ENCODE data around the gene TNIK. TPM values are rescaled to one million over a fixed set of nuclear protein-coding genes. Genes with fewer than 3 reads are reported as not detected.

TNIK gene
- polyA plus RNA-seq, 3 donors from 2014 or later, result 4.7 to 28.9 (median 13.7) TPM

DNA sequence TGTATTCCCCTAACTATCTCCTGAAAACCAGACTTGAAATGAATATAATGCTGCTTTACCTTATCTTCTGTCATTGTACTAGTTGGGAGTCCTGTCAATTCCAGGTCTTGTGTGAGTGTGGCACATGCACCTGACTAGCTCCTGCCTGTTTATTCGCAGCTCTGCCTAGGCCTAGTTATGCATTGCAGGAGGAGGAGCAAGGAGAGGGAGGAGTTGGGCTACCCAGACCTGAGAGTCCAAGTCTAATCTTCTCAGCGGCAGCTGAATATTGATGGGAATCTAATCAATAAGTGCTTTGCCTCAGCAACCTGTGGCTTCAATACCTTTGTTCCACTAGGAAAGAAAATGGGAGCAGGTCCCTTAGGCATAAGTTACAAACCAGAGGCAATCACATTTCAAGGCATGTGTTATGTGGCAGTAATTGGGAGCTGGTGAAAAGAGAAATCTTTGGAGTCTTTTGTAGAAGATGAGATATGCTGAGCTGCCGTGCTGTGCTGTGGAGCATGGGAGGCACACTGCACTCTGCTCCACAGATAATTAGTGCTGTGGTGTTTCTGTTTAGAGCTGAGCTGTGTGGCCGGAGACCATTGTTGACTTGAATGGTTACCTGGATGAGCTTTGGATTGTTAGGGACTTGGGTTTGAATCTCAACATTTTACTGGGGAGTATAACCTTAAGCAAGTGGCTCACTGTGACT lies 433.5 kb downstream of the TNIK start, which contains the start of gene SLC2A2:
Gene SLC2A2 (minus strand): TSS at position 124 of the 697 bp plus-strand sequence. CDS start 50 bp downstream, at position 74.
- no peaks in the 10 kb centered on the region for H3K36me3 Mint-ChIP-seq
- peaks cover 0 to 4% of the 10 kb centered on the region in 2 donors for H3K4me1 Mint-ChIP-seq
- peak within 1 kb of the TSS in 3 of 5 donors; percentile 41 to 57 (median 51) for H3K4me3 Mint-ChIP-seq
- H3K27me3 Mint-ChIP-seq (ENCODE audit: low read depth in 3 of 3), result peaks cover 1 to 10% (median 5%) of the 10 kb centered on the region in 3 donors
- no peaks in the 10 kb centered on the region for H3K9me3 Mint-ChIP-seq
- DNase-seq, result no peak
- H3K27ac Mint-ChIP-seq, result no peak within 1 kb of the TSS

DNA sequence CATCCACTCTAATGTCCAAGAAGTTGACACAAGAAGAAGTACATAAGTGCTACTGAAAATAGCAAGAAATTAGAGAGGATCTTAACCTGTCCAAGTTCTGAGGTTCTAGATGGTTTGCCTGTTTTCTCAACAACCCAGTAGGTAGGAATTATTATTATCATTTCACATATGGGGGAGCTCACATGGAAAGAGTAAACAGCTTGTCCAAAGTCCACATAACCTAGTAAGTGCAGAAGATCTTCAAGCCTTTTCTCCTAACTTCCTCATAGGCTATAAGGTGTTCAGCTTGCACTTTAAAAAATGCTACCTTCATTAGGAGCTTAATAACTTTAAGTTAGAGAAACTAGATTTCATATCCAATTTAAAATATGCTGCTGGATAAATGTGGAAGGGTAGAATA lies 436.6 kb downstream of the TNIK start:
- Mint-ChIP-seq H3K27me3 (ENCODE audit: low read depth in 3 of 3) (peaks cover 1 to 10% (median 5%) of the 10 kb centered on the region in 3 donors), H3K36me3 (no peaks in the 10 kb centered on the region), H3K4me1 (peaks cover 0 to 4% of the 10 kb centered on the region in 2 donors), H3K27ac (no peak overlapping the region), H3K9me3 (no peaks in the 10 kb centered on the region), H3K4me3 (no peak overlapping the region)
- no peak for DNase-seq

DNA sequence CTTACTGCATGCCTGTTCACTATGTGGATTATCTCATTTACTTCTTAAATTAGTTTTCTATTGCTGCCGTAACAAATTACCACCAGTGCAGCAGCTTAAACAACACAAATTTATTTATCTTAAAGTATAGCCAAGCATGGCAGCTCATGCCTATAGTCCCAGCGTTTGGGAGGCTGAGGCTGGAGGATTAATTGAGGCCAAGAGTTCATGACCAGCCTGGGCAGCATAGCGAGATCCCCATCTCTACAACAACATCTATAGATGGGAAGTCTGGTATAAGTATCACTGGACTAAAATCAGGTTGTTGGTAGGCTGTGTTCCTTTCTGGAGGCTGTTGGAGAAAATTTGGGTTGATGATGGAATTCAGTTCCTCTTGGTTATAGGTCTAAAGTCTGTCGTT lies 438.8 kb downstream of the TNIK start:
- no peak for DNase-seq
- Mint-ChIP-seq H3K9me3 (no peaks in the 10 kb centered on the region), H3K27ac (no peak overlapping the region), H3K27me3 (ENCODE audit: low read depth in 3 of 3) (peaks cover 0 to 2% (median 1%) of the 10 kb centered on the region in 3 donors), H3K4me3 (no peak overlapping the region), H3K4me1 (no peaks in the 10 kb centered on the region), H3K36me3 (no peaks in the 10 kb centered on the region)

DNA sequence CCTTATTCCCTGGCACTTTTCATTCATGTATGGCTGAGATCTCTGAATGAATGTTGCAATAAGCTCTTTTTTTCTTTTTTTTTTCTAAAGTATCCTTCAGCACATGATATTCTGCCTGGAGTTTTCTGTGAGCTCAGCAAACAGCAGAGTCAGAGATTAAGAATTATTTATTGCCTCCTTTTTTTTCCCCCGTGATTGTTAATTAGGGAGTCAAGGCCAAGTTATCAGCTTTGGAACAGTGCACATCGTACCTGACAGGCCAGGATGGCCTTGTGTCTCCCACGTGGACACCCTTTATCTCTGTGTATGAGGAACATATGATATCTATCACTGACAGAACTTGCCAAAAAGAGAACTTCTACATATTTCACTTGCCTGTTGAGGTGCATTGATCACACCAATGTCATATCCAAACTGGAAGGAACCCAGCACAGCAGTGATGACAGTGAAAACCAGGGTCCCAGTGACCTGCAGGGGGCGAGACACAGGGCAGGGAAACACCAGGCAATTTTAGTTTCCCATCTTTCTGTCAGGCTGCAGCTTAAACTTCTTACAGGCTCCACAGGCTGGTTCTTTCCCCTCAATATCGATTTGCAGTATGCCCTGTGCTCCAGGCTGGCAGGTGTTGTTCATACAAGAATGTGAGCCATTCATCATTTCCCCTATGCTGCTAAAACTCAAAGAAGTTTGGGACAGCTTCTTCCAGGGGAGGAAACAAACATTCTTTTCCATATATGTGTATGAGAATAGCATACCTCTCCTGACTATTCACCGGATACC lies 441.9 kb downstream of the TNIK start:
- H3K27me3 Mint-ChIP-seq (ENCODE audit: low read depth in 3 of 3), result peaks cover 0 to 2% (median 2%) of the 10 kb centered on the region in 3 donors
- H3K27ac Mint-ChIP-seq, result no peak overlapping the region
- H3K4me3 Mint-ChIP-seq, result no peak overlapping the region
- no peaks in the 10 kb centered on the region for H3K4me1 Mint-ChIP-seq
- H3K36me3 Mint-ChIP-seq, result no peaks in the 10 kb centered on the region
- DNase-seq, result no peak
- no peaks in the 10 kb centered on the region for H3K9me3 Mint-ChIP-seq

DNA sequence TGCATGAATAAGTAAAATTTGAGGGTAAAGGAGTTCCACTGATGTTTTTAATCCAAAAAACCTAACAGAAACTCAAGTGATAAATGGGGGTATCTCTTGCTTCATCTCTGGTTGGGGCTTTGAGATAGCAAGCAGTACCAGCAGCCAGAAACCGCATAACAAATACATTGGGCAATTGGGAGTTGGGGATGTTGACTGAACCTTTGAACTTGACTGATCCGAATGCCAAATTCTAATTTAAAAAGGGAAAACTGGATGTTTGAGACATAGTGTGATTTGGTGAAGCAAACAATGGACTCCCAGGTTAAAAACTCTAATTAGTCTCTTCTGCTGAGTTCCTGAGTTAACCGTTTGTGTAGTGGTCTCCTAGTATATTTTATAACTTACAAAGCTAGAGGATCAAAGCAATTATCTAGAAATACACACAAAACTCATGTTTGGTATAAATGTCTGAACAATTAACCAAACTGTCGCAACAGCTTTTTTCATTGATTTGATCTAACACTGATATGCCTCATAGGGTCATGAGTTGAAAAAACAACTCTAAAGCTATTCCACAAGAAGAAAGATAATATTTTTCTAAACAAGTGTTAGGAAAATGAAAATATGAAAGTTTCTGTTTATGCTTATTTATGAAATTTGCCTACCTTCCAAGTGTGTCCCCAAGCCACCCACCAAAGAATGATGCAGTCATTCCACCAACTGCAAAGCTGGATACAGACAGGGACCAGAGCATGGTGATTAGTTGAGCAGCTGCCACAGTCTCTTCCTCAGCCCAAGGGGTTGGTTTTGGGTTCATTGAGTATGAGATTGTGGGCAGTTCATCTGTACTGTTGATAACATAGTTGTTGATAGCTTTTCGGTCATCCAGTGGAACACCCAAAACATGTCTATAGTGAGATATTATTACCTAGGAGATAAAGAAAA lies 446.1 kb downstream of the TNIK start:
- no peaks in the 10 kb centered on the region for H3K4me1 Mint-ChIP-seq
- no peak for DNase-seq
- H3K4me3 Mint-ChIP-seq, result no peak overlapping the region
- H3K9me3 Mint-ChIP-seq, result no peaks in the 10 kb centered on the region
- H3K36me3 Mint-ChIP-seq, result no peaks in the 10 kb centered on the region
- H3K27ac Mint-ChIP-seq, result no peak overlapping the region
- peaks cover 2 to 6% (median 2%) of the 10 kb centered on the region in 3 donors for H3K27me3 Mint-ChIP-seq (ENCODE audit: low read depth in 3 of 3)

DNA sequence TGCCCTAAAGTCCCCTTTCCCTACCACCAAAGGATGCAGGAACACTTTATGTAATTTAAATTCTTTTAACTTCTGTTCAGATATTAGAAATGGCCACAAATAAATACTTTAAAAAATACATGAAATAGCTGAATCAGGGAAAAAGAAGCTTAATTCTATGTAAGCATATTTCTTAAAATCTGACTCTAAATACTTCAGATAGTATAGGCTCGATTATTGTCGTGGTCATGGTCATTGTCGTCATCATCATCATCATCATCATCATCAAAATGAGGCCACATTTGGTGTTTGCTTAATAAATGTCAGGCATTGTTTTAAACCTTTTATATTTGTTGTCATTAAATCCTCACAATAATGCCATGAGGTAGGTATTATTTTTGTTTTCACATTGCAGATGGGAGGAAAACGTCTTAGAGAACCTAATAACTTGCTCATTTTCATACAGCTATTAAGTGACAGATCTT lies 448.3 kb downstream of the TNIK start:
- Mint-ChIP-seq H3K4me1 (no peaks in the 10 kb centered on the region), H3K27ac (no peak overlapping the region), H3K27me3 (ENCODE audit: low read depth in 3 of 3) (peaks cover 2 to 6% (median 2%) of the 10 kb centered on the region in 3 donors), H3K9me3 (no peaks in the 10 kb centered on the region), H3K4me3 (no peak overlapping the region), H3K36me3 (no peaks in the 10 kb centered on the region)
- no peak for DNase-seq
